Measurements from ENCODE around the gene CDKN2C.
A peak's percentile ranks its signal among the peaks of the same experiment; 100 is the strongest.
"Not testable (repeated sequence)": the region's sequence is repeated elsewhere in the genome, so short reads cannot be mapped to it uniquely, and the experiment has no call there.

The CDKN2C gene

GRCh38 chr1:50969611-50970508 is at the start of gene CDKN2C:
TSS of gene CDKN2C (plus strand) at chr1:50970245. CDS start at chr1:50970369, 124 bp downstream.
- peak; percentile 48 for DNase-seq

DNA sequence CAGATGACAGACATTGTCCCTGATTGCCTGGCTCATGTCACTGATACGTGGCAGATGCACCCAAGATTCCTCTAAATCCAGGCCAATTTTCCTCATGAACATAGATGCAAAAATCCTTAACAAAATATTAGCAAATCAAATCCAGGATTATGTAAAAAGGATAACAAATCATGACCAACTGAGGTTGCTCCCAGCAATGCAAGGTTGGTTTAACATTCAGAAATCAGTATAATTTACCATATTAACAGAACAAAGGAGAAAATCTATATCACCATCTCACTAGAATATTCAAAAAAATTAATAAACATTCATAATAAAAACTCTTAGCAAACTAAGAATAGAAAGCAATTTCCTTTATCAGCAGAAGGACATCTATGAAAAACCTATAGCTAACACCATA is 49.6 kb upstream of the CDKN2C start:
- no peak for DNase-seq

- no peak for DNase-seq
Observed at GRCh38 chr1:50921029-50921428, 49.0 kb upstream of the CDKN2C start.

DNA sequence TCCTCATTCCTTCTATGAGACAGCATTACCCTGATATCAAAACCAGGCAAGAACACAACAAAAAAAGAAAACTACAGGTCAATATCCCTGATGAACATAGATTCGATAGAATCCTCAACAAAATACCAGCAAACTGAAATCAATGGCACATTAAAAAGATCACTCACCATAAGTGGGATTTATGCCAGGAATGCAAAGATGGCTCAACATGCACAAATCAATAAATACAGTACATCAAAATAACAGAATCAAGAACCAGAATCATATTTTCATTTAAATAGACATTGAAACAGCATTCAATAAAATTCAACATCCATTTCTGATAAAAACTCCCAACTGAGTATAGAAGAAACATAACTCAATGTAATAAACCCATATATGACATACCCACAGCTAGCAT is 46.5 kb upstream of the CDKN2C start:
- DNase-seq = no peak

GRCh38 chr1:50929376-50929958 is 40.6 kb upstream of the CDKN2C start:
- peak; percentile 60 for DNase-seq

DNA sequence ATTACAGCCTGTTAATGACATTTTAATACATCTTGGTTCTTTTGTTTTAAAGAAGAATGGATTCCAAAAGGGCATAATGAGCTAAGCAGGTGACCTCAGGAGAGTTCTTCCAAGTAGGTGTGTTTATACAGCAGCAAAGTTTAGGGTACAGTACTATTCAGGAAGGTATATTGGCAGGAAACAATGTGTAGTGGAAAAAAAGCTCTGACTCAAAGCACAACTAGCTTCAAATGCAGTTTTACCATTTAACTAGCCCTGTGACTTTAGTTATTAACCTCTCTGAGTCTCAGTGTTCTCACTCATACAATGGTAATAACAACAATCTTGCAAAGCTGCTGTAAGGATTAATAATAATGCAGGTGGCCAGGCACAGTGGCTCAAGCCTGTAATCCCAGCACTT is 39.9 kb upstream of the CDKN2C start:
- DNase-seq = no peak

DNA sequence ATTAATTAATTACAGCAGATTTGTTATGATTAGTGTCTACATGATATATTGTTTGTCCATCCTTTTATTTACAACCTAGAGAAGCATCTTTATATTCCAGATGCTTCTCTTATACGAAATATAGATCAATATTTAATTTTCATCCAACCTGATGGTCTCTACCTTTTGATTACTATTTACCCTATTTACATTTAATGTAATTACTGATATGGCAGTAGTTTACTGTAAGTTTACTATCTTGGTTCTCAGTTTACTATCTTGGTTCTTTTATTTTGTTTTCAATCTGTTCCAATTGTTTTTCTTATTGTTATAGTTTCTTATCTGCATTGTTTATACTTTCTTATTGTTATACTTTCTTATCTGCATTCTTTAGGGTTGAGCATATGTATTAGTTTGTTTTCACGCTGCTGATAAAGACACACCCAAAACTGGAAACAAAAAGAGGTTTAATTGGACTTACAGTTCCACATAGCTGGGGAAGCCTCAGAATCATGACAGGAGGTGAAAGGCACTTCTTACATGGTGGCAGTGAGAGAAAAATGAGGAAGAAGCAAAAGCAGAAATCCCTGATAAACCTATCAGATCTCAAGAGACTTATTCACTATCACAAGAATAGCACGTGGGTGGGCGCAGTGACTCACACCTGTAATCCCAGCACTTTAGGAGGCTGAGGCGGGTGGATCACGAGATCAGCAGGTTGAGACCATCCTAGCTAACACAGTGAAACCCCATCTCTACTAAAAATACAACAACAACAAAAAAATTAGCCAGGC is 38.9 kb upstream of the CDKN2C start:
- DNase-seq = no peak

DNA sequence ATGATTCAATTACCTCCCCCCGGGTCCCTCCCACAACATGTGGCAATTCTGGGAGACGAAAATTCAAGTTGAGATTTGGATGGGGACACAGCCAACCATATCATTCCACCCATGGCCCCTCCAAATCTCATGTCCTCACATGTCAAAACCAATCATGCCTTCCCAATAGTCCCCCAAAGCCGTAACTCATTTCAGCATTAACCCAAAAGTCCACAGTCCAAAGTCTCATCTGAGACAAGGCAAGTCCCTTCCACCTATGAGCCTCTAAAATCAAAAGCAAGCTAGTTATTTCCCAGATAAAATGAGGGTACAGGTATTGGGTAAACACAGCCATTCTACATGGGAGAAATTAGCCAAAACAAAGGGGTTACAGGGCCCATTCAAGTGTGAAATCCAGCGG is 38.0 kb upstream of the CDKN2C start:
- DNase-seq = not testable (repeated sequence)

DNA sequence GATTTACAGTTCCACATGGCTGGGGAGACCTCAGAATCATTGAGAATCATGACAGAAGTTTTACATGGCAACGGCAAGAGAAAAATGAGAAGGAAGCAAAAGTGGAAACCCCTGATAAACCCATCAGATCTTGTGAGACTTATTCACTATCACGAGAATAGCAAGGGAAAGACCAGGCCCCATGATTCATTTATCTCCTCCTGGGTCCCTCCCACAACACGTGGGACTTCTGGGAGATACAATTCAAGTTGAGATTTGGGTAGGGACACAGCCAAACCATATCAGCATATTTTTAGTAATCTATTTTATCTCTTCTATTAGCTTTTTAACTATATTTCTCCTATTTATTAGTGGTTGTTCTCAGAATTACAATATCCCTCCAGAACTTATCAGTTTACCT is 36.3 kb upstream of the CDKN2C start:
- not testable (repeated sequence) for DNase-seq

GRCh38 chr1:50934838-50935237 is 35.2 kb upstream of the CDKN2C start:
- no peak for DNase-seq

GRCh38 chr1:50935276-50935675 is 34.8 kb upstream of the CDKN2C start:
- not testable (repeated sequence) for DNase-seq

GRCh38 chr1:50936321-50936720 is 33.7 kb upstream of the CDKN2C start:
- DNase-seq = no peak

DNA sequence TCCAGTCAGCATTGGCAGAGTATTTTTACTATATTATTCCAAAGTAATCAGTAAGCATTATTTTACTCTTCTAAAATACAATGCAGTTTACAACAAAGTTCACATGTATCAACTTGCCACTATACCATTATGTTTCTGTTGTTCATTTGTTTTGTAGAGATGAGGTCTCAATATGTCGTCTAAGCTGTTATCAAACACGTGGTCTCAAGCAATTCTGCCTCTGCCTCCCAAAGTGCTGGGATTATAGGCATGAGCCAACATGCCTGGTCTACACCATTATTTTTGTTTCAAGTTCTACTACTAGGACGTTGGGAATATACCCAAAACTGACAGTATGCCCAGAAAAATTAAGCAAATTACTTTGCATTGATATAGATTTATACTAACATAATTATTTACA is 29.8 kb upstream of the CDKN2C start:
- DNase-seq = no peak

- DNase-seq = no peak
Observed at GRCh38 chr1:50942334-50942733, 27.7 kb upstream of the CDKN2C start.

- no peak for DNase-seq
Observed at GRCh38 chr1:50949286-50949982, 20.6 kb upstream of the CDKN2C start.

DNA sequence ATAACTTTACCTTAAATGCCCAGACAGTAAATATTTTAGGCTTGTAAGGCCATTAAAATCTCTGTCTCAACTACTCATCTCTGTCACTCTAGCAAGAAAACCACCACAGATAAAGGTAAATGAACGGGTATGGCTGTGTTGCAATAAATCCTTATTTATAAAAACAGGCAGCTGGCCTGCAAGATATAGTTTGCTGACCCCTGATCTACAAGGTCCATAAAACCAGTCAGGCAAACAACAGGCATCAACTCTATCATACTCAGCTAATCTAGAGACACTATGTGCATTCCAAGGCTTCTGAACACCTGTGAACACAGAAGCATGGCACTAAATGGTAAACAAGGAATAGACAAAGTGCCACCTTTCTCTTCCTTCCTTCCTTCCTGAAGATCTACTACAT is 19.6 kb upstream of the CDKN2C start:
- DNase-seq = no peak

- not testable (repeated sequence) for DNase-seq
Observed at GRCh38 chr1:50952566-50952965, 17.5 kb upstream of the CDKN2C start.

DNA sequence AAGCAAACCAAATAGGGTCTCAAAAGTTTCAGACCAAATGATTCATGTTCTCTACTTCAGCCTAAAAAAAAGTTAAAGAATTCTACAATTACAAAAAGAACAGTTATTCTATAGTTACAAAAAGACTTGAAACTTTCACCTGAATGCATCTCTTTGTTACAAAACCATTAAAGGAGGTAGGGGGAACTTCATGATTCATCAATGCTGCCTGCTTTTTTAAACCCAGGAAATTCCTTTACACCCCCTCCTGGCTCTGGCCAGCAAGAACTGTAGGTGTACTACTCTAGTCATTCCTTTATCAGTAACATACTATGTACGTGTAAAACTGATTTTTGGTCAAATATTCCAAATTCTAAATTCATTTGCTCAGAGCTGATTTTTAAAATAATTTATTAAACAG is 14.9 kb upstream of the CDKN2C start:
- no peak for DNase-seq

DNA sequence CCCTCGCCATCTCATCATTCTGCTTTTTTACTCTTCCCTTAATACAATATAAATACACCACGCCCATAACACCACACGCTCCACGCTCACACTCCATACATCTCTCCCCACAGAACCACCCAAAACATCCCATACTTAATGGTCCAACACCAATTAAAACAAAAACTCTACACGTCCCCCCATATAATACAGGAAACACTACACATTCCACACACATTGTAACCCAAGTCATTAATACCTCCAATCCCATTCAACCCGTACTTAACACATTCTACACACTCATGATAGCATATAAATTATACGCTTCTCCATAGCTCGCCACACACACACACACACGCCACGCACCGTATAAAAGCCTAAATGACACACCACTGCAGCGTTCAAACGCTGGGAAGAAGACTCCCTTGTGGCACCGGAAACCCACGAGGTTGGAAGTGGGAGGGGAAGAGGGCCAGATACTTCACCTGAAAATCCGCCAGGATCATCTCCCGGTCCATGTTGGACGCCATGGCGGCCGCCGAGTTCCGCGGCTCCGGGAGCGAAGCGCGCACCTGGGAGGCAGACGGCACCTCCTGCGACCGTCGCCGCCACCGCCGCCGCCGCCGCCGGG is 10.6 kb upstream of the CDKN2C start:
- DNase-seq = no peak

- peak; percentile 97 for DNase-seq
Observed at GRCh38 chr1:50959913-50960844, 9.9 kb upstream of the CDKN2C start, which contains the start of gene FAF1. TSS of gene FAF1 (minus strand) at chr1:50960267. CDS start at chr1:50959811, 456 bp downstream.

- DNase-seq = no peak
Observed at GRCh38 chr1:50964863-50965262, 5.2 kb upstream of the CDKN2C start.

Measured in midbrain (tissue), 1 donor.